Measurements from ENCODE around the gene TTC32.
A peak's percentile ranks its signal among the peaks of the same experiment; 100 is the strongest.
"Not testable (repeated sequence)": the region's sequence is repeated elsewhere in the genome, so short reads cannot be mapped to it uniquely, and the experiment has no call there.

TTC32 gene

GRCh38 chr2:19898592-19899329 lies 3.0 kb downstream of the TTC32 start:
- ATAC-seq = no peak

- ATAC-seq = no peak
These were observed 4.0 kb downstream of the TTC32 start for GRCh38 chr2:19897623-19898245.

GRCh38 chr2:19895535-19895934 lies 6.2 kb downstream of the TTC32 start:
- ATAC-seq = no peak

GRCh38 chr2:19894134-19894792 lies 7.5 kb downstream of the TTC32 start:
- no peak for ATAC-seq

GRCh38 chr2:19893520-19894133 lies 8.2 kb downstream of the TTC32 start:
- ATAC-seq = peak; percentile 25 to 62

- ATAC-seq = not testable (repeated sequence)
These were observed 9.8 kb downstream of the TTC32 start for GRCh38 chr2:19891971-19892370.

GRCh38 chr2:19890104-19890503 lies 11.7 kb downstream of the TTC32 start:
- ATAC-seq = no peak

GRCh38 chr2:19888831-19889230 lies 13.0 kb downstream of the TTC32 start:
- ATAC-seq = no peak

- ATAC-seq = no peak
These were observed 14.3 kb downstream of the TTC32 start for GRCh38 chr2:19887510-19887909.

GRCh38 chr2:19886261-19886660 lies 15.5 kb downstream of the TTC32 start:
- ATAC-seq = no peak

- ATAC-seq = no peak
These were observed 16.0 kb downstream of the TTC32 start for GRCh38 chr2:19885791-19886190.

GRCh38 chr2:19883971-19884720 lies 17.6 kb downstream of the TTC32 start:
- no peak for ATAC-seq

GRCh38 chr2:19883486-19883885 lies 18.3 kb downstream of the TTC32 start:
- ATAC-seq = no peak

GRCh38 chr2:19882286-19882685 lies 19.5 kb downstream of the TTC32 start:
- ATAC-seq = no peak

- no peak for ATAC-seq
These were observed 19.9 kb downstream of the TTC32 start for GRCh38 chr2:19881908-19882265.

- no peak for ATAC-seq
These were observed 20.4 kb downstream of the TTC32 start for GRCh38 chr2:19881221-19881907.

- not testable (repeated sequence) for ATAC-seq
These were observed 21.6 kb downstream of the TTC32 start for GRCh38 chr2:19880191-19880590.

- no peak for ATAC-seq
These were observed 22.7 kb downstream of the TTC32 start for GRCh38 chr2:19879120-19879519.

GRCh38 chr2:19878268-19879046 lies 23.3 kb downstream of the TTC32 start:
- no peak for ATAC-seq

GRCh38 chr2:19876751-19877150 lies 25.0 kb downstream of the TTC32 start:
- no peak for ATAC-seq

GRCh38 chr2:19875280-19875679 lies 26.5 kb downstream of the TTC32 start:
- ATAC-seq = no peak

Measured in activated CD4-positive, CD25-positive, alpha-beta regulatory T cell treated with anti-CD3 and anti-CD28 coated beads, Interleukin-2, amount 50 U/mL, for 24 hours (primary cell).